ENCODE data around the gene SPG7. TPM values are rescaled to one million over a fixed set of nuclear protein-coding genes. Genes with fewer than 3 reads are reported as not detected.
A peak's percentile ranks its signal among the peaks of the same experiment; 100 is the strongest.

SPG7 gene
- 100 to 1,000 TPM; 142 to 195 (median 180) TPM for total RNA-seq
- total RNA-seq (2013) = 111 TPM

GRCh38 chr16:89507834-89508590, at the start of gene SPG7:
Gene SPG7, plus strand, starts transcription at chr16:89508403. Its CDS starts 15 bp downstream, at chr16:89508418.
- peak within 1 kb of the TSS; percentile 91 for H3K27ac ChIP-seq (ENCODE audit: low read length)
- no peaks in the 10 kb centered on the region for H3K27me3 ChIP-seq (ENCODE audit: control insufficient read depth, insufficient read depth, low read length)
- Mint-ChIP-seq H3K27ac (peak within 1 kb of the TSS; percentile 78 to 87), H3K27me3 (ENCODE audit: low read depth in 2 of 2) (no peaks in the 10 kb centered on the region), H3K36me3 (no peaks in the 10 kb centered on the region), H3K4me1 (peaks cover 26 to 28% of the 10 kb centered on the region in 2 donors), H3K9me3 (no peaks in the 10 kb centered on the region), H3K4me3 (peak within 1 kb of the TSS; percentile 86)
- TF ChIP-seq, protein P1, sequence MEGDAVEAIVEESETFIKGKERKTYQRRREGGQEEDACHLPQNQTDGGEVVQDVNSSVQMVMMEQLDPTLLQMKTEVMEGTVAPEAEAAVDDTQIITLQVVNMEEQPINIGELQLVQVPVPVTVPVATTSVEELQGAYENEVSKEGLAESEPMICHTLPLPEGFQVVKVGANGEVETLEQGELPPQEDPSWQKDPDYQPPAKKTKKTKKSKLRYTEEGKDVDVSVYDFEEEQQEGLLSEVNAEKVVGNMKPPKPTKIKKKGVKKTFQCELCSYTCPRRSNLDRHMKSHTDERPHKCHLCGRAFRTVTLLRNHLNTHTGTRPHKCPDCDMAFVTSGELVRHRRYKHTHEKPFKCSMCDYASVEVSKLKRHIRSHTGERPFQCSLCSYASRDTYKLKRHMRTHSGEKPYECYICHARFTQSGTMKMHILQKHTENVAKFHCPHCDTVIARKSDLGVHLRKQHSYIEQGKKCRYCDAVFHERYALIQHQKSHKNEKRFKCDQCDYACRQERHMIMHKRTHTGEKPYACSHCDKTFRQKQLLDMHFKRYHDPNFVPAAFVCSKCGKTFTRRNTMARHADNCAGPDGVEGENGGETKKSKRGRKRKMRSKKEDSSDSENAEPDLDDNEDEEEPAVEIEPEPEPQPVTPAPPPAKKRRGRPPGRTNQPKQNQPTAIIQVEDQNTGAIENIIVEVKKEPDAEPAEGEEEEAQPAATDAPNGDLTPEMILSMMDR (IDR thresholded peaks at IDR 0.05) = no peak
- peaks cover 44% of the 10 kb centered on the region for H3K4me1 ChIP-seq (ENCODE audit: control insufficient read depth, insufficient read depth, low read length)
- intact Hi-C loops (cut with micrococcal nuclease) = loop anchor here (1.0 to 5.0 kb wide), 4 partner anchors 53 to 191 kb away; partner anchors contain the start of gene RPL13
- DNase-seq (peak; percentile 95 to 96), ATAC-seq (peak; percentile 63 to 84 (median 75))
- under 1% methylated on average over 90 of the region's 90 CpGs for WGBS (ENCODE audit: insufficient coverage)
- H3K4me3 ChIP-seq (ENCODE audit: low read length) = peak within 1 kb of the TSS; percentile 61
- no peaks in the 10 kb centered on the region for H3K9me3 ChIP-seq (ENCODE audit: control insufficient read depth, insufficient read depth, low read length)
- H3K36me3 ChIP-seq (ENCODE audit: control insufficient read depth, insufficient read depth, low read length) = peaks cover 16% of the 10 kb centered on the region

GRCh38 chr16:89458551-89458950, 49.7 kb upstream of the SPG7 start:
- H3K4me3 ChIP-seq (ENCODE audit: low read length) = no peak overlapping the region
- no peak overlapping the region for H3K27ac ChIP-seq (ENCODE audit: low read length)
- Mint-ChIP-seq H3K4me3 (no peak overlapping the region), H3K36me3 (no peaks in the 10 kb centered on the region), H3K27me3 (ENCODE audit: low read depth in 2 of 2) (no peaks in the 10 kb centered on the region), H3K4me1 (peaks cover 46 to 54% of the 10 kb centered on the region in 2 donors), H3K27ac (peak overlapping the region; percentile 22 to 72), H3K9me3 (no peaks in the 10 kb centered on the region)
- ATAC-seq (no peak), DNase-seq (no peak)
- H3K4me1 ChIP-seq (ENCODE audit: control insufficient read depth, insufficient read depth, low read length) = peaks cover 38% of the 10 kb centered on the region
- H3K27me3 ChIP-seq (ENCODE audit: control insufficient read depth, insufficient read depth, low read length) = no peaks in the 10 kb centered on the region
- intact Hi-C loops (cut with micrococcal nuclease) = no loop called here
- TF ChIP-seq, protein P1 (IDR thresholded peaks at IDR 0.05) = no peak
- WGBS (ENCODE audit: insufficient coverage) = 90% methylated on average over 7 of the region's 7 CpGs
- no peaks in the 10 kb centered on the region for H3K9me3 ChIP-seq (ENCODE audit: control insufficient read depth, insufficient read depth, low read length)
- H3K36me3 ChIP-seq (ENCODE audit: control insufficient read depth, insufficient read depth, low read length) = no peaks in the 10 kb centered on the region

GRCh38 chr16:89458967-89459366, 49.2 kb upstream of the SPG7 start:
- Mint-ChIP-seq H3K9me3 (no peaks in the 10 kb centered on the region), H3K4me3 (no peak overlapping the region), H3K27me3 (ENCODE audit: low read depth in 2 of 2) (no peaks in the 10 kb centered on the region), H3K4me1 (peaks cover 42 to 54% of the 10 kb centered on the region in 2 donors), H3K36me3 (no peaks in the 10 kb centered on the region), H3K27ac (peak overlapping the region; percentile 22 to 72)
- no CpG with 5 or more reads among the region's 2 CpGs for WGBS (ENCODE audit: insufficient coverage)
- Histone ChIP-seq H3K4me1 (ENCODE audit: control insufficient read depth, insufficient read depth, low read length) (peaks cover 36% of the 10 kb centered on the region), H3K27ac (ENCODE audit: low read length) (no peak overlapping the region), H3K9me3 (ENCODE audit: control insufficient read depth, insufficient read depth, low read length) (no peaks in the 10 kb centered on the region), H3K4me3 (ENCODE audit: low read length) (no peak overlapping the region), H3K27me3 (ENCODE audit: control insufficient read depth, insufficient read depth, low read length) (no peaks in the 10 kb centered on the region), H3K36me3 (ENCODE audit: control insufficient read depth, insufficient read depth, low read length) (no peaks in the 10 kb centered on the region)
- ATAC-seq (no peak), DNase-seq (no peak)
- TF ChIP-seq, protein P1 (IDR thresholded peaks at IDR 0.05) = no peak
- intact Hi-C loops (cut with micrococcal nuclease) = no loop called here

All from natural killer cell (primary cell).